ENCODE results near the gene NXT1. TPM values are rescaled to one million over a fixed set of nuclear protein-coding genes. Genes with fewer than 3 reads are reported as not detected.
A peak's percentile ranks its signal among the peaks of the same experiment; 100 is the strongest.

NXT1 gene
- total and polyA plus RNA-seq, 9 donors = 12.5 to 19.4 (median 14.0) TPM

GRCh38 chr20:23381876-23382275 lies 31.3 kb downstream of the NXT1 start:
- Histone ChIP-seq H3K4me1 (ENCODE audit: control insufficient read depth, insufficient read depth, low read length) (no peaks in the 10 kb centered on the region), H3K9me3 (replicated peaks; ENCODE audit: control insufficient read depth, low read depth, low read length) (no peaks in the 10 kb centered on the region), H3K36me3 (ENCODE audit: control insufficient read depth, insufficient read depth, low read length) (peaks cover 17% of the 10 kb centered on the region), H3K4me3 (ENCODE audit: low read length) (no peak overlapping the region), H3K27ac (ENCODE audit: low read length) (no peak overlapping the region), H3K27me3 (ENCODE audit: control insufficient read depth, insufficient read depth, low read length) (no peaks in the 10 kb centered on the region)
- DNase-seq = no peak

- 100% methylated on average over 1 of the region's 6 CpGs for WGBS (ENCODE audit: insufficient coverage)
- no peaks in the 10 kb centered on the region for H3K4me1 ChIP-seq (ENCODE audit: control insufficient read depth, insufficient read depth, low read length)
- peaks cover 8% of the 10 kb centered on the region for H3K36me3 ChIP-seq (ENCODE audit: control insufficient read depth, insufficient read depth, low read length)
Measured at GRCh38 chr20:23386304-23387117, 35.9 kb downstream of the NXT1 start.

GRCh38 chr20:23387118-23387443 lies 36.5 kb downstream of the NXT1 start:
- no peak overlapping the region for H3K4me3 ChIP-seq (ENCODE audit: low read length)
- 90% methylated on average over 2 of the region's 3 CpGs for WGBS (ENCODE audit: insufficient coverage)
- H3K9me3 ChIP-seq (replicated peaks; ENCODE audit: control insufficient read depth, low read depth, low read length) = no peaks in the 10 kb centered on the region
- DNase-seq = no peak
- H3K27me3 ChIP-seq (ENCODE audit: control insufficient read depth, insufficient read depth, low read length) = no peaks in the 10 kb centered on the region
- H3K36me3 ChIP-seq (ENCODE audit: control insufficient read depth, insufficient read depth, low read length) = peaks cover 11% of the 10 kb centered on the region
- no peaks in the 10 kb centered on the region for H3K4me1 ChIP-seq (ENCODE audit: control insufficient read depth, insufficient read depth, low read length)
- no peak overlapping the region for H3K27ac ChIP-seq (ENCODE audit: low read length)

More at GRCh38 chr20:23386304-23387117, 35.9 kb downstream of the NXT1 start:
- no peak for DNase-seq
- no peak overlapping the region for H3K4me3 ChIP-seq (ENCODE audit: low read length)
- no peaks in the 10 kb centered on the region for H3K9me3 ChIP-seq (replicated peaks; ENCODE audit: control insufficient read depth, low read depth, low read length)
- no peaks in the 10 kb centered on the region for H3K27me3 ChIP-seq (ENCODE audit: control insufficient read depth, insufficient read depth, low read length)
- no peak overlapping the region for H3K27ac ChIP-seq (ENCODE audit: low read length)

GRCh38 chr20:23390091-23390774 lies 39.6 kb downstream of the NXT1 start:
- Histone ChIP-seq H3K36me3 (ENCODE audit: control insufficient read depth, insufficient read depth, low read length) (peaks cover 23% of the 10 kb centered on the region), H3K9me3 (replicated peaks; ENCODE audit: control insufficient read depth, low read depth, low read length) (no peaks in the 10 kb centered on the region), H3K4me1 (ENCODE audit: control insufficient read depth, insufficient read depth, low read length) (no peaks in the 10 kb centered on the region), H3K4me3 (ENCODE audit: low read length) (no peak overlapping the region), H3K27me3 (ENCODE audit: control insufficient read depth, insufficient read depth, low read length) (no peaks in the 10 kb centered on the region), H3K27ac (ENCODE audit: low read length) (no peak overlapping the region)
- no peak for DNase-seq
- WGBS (ENCODE audit: insufficient coverage) = 78% methylated on average over 1 of the region's 1 CpG

GRCh38 chr20:23391707-23392310 lies 41.2 kb downstream of the NXT1 start:
- Histone ChIP-seq H3K4me1 (ENCODE audit: control insufficient read depth, insufficient read depth, low read length) (no peaks in the 10 kb centered on the region), H3K27me3 (ENCODE audit: control insufficient read depth, insufficient read depth, low read length) (no peaks in the 10 kb centered on the region), H3K9me3 (replicated peaks; ENCODE audit: control insufficient read depth, low read depth, low read length) (no peaks in the 10 kb centered on the region), H3K36me3 (ENCODE audit: control insufficient read depth, insufficient read depth, low read length) (peaks cover 23% of the 10 kb centered on the region), H3K27ac (ENCODE audit: low read length) (no peak overlapping the region), H3K4me3 (ENCODE audit: low read length) (no peak overlapping the region)
- WGBS (ENCODE audit: insufficient coverage) = no CpG with 5 or more reads among the region's 4 CpGs
- no peak for DNase-seq

- Histone ChIP-seq H3K4me3 (ENCODE audit: low read length) (no peak overlapping the region), H3K9me3 (replicated peaks; ENCODE audit: control insufficient read depth, low read depth, low read length) (no peaks in the 10 kb centered on the region), H3K36me3 (ENCODE audit: control insufficient read depth, insufficient read depth, low read length) (peaks cover 25% of the 10 kb centered on the region), H3K4me1 (ENCODE audit: control insufficient read depth, insufficient read depth, low read length) (no peaks in the 10 kb centered on the region), H3K27me3 (ENCODE audit: control insufficient read depth, insufficient read depth, low read length) (no peaks in the 10 kb centered on the region), H3K27ac (ENCODE audit: low read length) (no peak overlapping the region)
- no peak for DNase-seq
- 99% methylated on average over 4 of the region's 4 CpGs for WGBS (ENCODE audit: insufficient coverage)
Measured at GRCh38 chr20:23393996-23394775, 43.6 kb downstream of the NXT1 start.

- DNase-seq = peak; percentile 33
- 47% methylated on average over 4 of the region's 6 CpGs for WGBS (ENCODE audit: insufficient coverage)
- Histone ChIP-seq H3K4me1 (ENCODE audit: control insufficient read depth, insufficient read depth, low read length) (no peaks in the 10 kb centered on the region), H3K9me3 (replicated peaks; ENCODE audit: control insufficient read depth, low read depth, low read length) (no peaks in the 10 kb centered on the region), H3K4me3 (ENCODE audit: low read length) (no peak overlapping the region), H3K27me3 (ENCODE audit: control insufficient read depth, insufficient read depth, low read length) (no peaks in the 10 kb centered on the region), H3K36me3 (ENCODE audit: control insufficient read depth, insufficient read depth, low read length) (peaks cover 24% of the 10 kb centered on the region), H3K27ac (ENCODE audit: low read length) (no peak overlapping the region)
Measured at GRCh38 chr20:23396950-23397627, 46.5 kb downstream of the NXT1 start.

GRCh38 chr20:23397961-23398360 lies 47.4 kb downstream of the NXT1 start:
- no peak overlapping the region for H3K4me3 ChIP-seq (ENCODE audit: low read length)
- DNase-seq = peak; percentile 37
- WGBS (ENCODE audit: insufficient coverage) = 92% methylated on average over 1 of the region's 2 CpGs
- H3K9me3 ChIP-seq (replicated peaks; ENCODE audit: control insufficient read depth, low read depth, low read length) = no peaks in the 10 kb centered on the region
- H3K36me3 ChIP-seq (ENCODE audit: control insufficient read depth, insufficient read depth, low read length) = peaks cover 24% of the 10 kb centered on the region
- H3K27me3 ChIP-seq (ENCODE audit: control insufficient read depth, insufficient read depth, low read length) = no peaks in the 10 kb centered on the region
- H3K27ac ChIP-seq (ENCODE audit: low read length) = no peak overlapping the region
- H3K4me1 ChIP-seq (ENCODE audit: control insufficient read depth, insufficient read depth, low read length) = no peaks in the 10 kb centered on the region

GRCh38 chr20:23399568-23400241 lies 49.1 kb downstream of the NXT1 start:
- no peak overlapping the region for H3K4me3 ChIP-seq (ENCODE audit: low read length)
- WGBS (ENCODE audit: insufficient coverage) = 78% methylated on average over 3 of the region's 6 CpGs
- no peak for DNase-seq
- no peaks in the 10 kb centered on the region for H3K9me3 ChIP-seq (replicated peaks; ENCODE audit: control insufficient read depth, low read depth, low read length)
- H3K36me3 ChIP-seq (ENCODE audit: control insufficient read depth, insufficient read depth, low read length) = peaks cover 12% of the 10 kb centered on the region
- H3K27me3 ChIP-seq (ENCODE audit: control insufficient read depth, insufficient read depth, low read length) = no peaks in the 10 kb centered on the region
- H3K27ac ChIP-seq (ENCODE audit: low read length) = no peak overlapping the region
- H3K4me1 ChIP-seq (ENCODE audit: control insufficient read depth, insufficient read depth, low read length) = no peaks in the 10 kb centered on the region

Data from muscle of leg (tissue), 11 donors.